HEK293T (cell line): Measurements from ENCODE around the gene MYO18B.

Source experiments
- CTCF ChIA-PET: fragments of 350-600 bp; formaldehyde crosslinking; extraction: SDS; loops from one replicate; lab custom pipeline; 2021; ENCODE audit warnings: antibody characterized with exemption, inconsistent platforms; lab: Yijun Ruan, JAX
- POLR2A ChIA-PET: fragments of 350-600 bp; formaldehyde crosslinking; extraction: SDS; loops from one replicate; lab custom pipeline; 2020; ENCODE audit warnings: antibody characterized with exemption, inconsistent platforms; lab: Yijun Ruan, JAX
- DNase-seq: peaks from one replicate; pipeline ENCODE4 v3.0.0; 2012; ENCODE audit warnings: mixed read lengths; ENCODE audit errors: extremely low spot score
- ARNT ChIP-seq: fragments of 450-650 bp; IDR thresholded peaks from 2 replicates; pipeline ENCODE4 v1.6.1; 2017; ENCODE audit warnings: mild to moderate bottlenecking
- BHLHE40 ChIP-seq: fragments of 450-650 bp; IDR thresholded peaks from 2 replicates; pipeline ENCODE4 v1.6.1; 2016; ENCODE audit warnings: mild to moderate bottlenecking, moderate library complexity, borderline replicate concordance
- CTBP1 ChIP-seq: fragments of 450-650 bp; IDR thresholded peaks from 2 replicates; pipeline ENCODE4 v1.6.1; 2016; ENCODE audit warnings: borderline replicate concordance
- ELF4 ChIP-seq: fragments of 450-650 bp; IDR thresholded peaks from 2 replicates; pipeline ENCODE4 v1.6.1; 2017; ENCODE audit warnings: antibody characterized with exemption
- FOXA1 ChIP-seq: fragments of 450-650 bp; IDR thresholded peaks from 2 replicates; pipeline ENCODE4 v1.6.1; 2016; ENCODE audit warnings: mild to moderate bottlenecking
- FOXK2 ChIP-seq: fragments of 450-650 bp; IDR thresholded peaks from 2 replicates; pipeline ENCODE4 v1.6.1; 2016; ENCODE audit warnings: mild to moderate bottlenecking
- FOXM1 ChIP-seq: fragments of 450-650 bp; IDR thresholded peaks from 2 replicates; pipeline ENCODE4 v1.6.1; 2017; ENCODE audit warnings: mild to moderate bottlenecking, borderline replicate concordance
- HDGF ChIP-seq: fragments of 450-650 bp; IDR thresholded peaks from 2 replicates; pipeline ENCODE4 v1.6.1; 2017; ENCODE audit warnings: antibody characterized with exemption, borderline replicate concordance
- L3MBTL2 ChIP-seq: fragments of 450-650 bp; conservative IDR thresholded peaks from 2 replicates; pipeline ENCODE4 v1.6.1; 2016; ENCODE audit warnings: mild to moderate bottlenecking
- LEF1 ChIP-seq: fragments of 450-650 bp; IDR thresholded peaks from 2 replicates; pipeline ENCODE4 v1.6.1; 2017; ENCODE audit warnings: mild to moderate bottlenecking, borderline replicate concordance
- NFRKB ChIP-seq: fragments of 450-650 bp; IDR thresholded peaks from 2 replicates; pipeline ENCODE4 v1.6.1; 2016; ENCODE audit warnings: mild to moderate bottlenecking, moderate library complexity
- PKNOX1 ChIP-seq: fragments of 450-650 bp; IDR thresholded peaks from 2 replicates; pipeline ENCODE4 v1.6.1; 2016
- SP1 ChIP-seq: fragments of 450-650 bp; IDR thresholded peaks from 2 replicates; pipeline ENCODE4 v1.6.1; 2017
- SUZ12 ChIP-seq: fragments of 450-650 bp; IDR thresholded peaks from 2 replicates; pipeline ENCODE4 v1.6.1; 2016; ENCODE audit warnings: mild to moderate bottlenecking
- TARDBP ChIP-seq: fragments of 450-650 bp; IDR thresholded peaks from 2 replicates; pipeline ENCODE4 v1.6.1; 2016
- ZNF384 ChIP-seq: fragments of 450-650 bp; IDR thresholded peaks from 2 replicates; pipeline ENCODE4 v1.6.1; 2016

The MYO18B gene

GRCh38 chr22:25908212-25908611 lies 166.2 kb downstream of the MYO18B start:
- TF ChIP-seq CTBP1 = no peak
- TF ChIP-seq FOXA1 = no peak
- TF ChIP-seq ZNF384 = no peak
- no peak for TF ChIP-seq FOXK2
- TF ChIP-seq NFRKB = no peak
- no peak for TF ChIP-seq LEF1
- TF ChIP-seq ELF4 = no peak
- TF ChIP-seq SP1 = no peak
- no peak for TF ChIP-seq HDGF
- TF ChIP-seq FOXM1 = no peak
- no peak for TF ChIP-seq BHLHE40
- no peak for TF ChIP-seq TARDBP
- TF ChIP-seq SUZ12 = no peak
- TF ChIP-seq ARNT = no peak
- no peak for TF ChIP-seq PKNOX1
- POLR2A ChIA-PET = no interaction called here
- no peak for DNase-seq
- CTCF ChIA-PET = no interaction called here

GRCh38 chr22:25908755-25909154 lies 166.8 kb downstream of the MYO18B start:
- DNase-seq = no peak
- ChIA-PET CTCF (no interaction called here), POLR2A (no interaction called here)
- no peak for TF ChIP-seq FOXA1
- TF ChIP-seq L3MBTL2 = no peak
- TF ChIP-seq ZNF384 = no peak

- TF ChIP-seq ARNT (no peak), SP1 (no peak), TARDBP (no peak), FOXA1 (no peak), BHLHE40 (no peak), ELF4 (no peak), CTBP1 (no peak), HDGF (no peak), ZNF384 (no peak), FOXM1 (no peak), NFRKB (no peak), PKNOX1 (no peak), LEF1 (no peak), SUZ12 (no peak), FOXK2 (no peak), L3MBTL2 (no peak)
- POLR2A ChIA-PET = no interaction called here
- CTCF ChIA-PET = no interaction called here
- DNase-seq = no peak
These were observed 167.8 kb downstream of the MYO18B start for GRCh38 chr22:25909614-25910387.

- DNase-seq = no peak
- CTCF ChIA-PET = no interaction called here
- TF ChIP-seq PKNOX1 = no peak
- TF ChIP-seq NFRKB = no peak
- TF ChIP-seq BHLHE40 = no peak
- TF ChIP-seq LEF1 = no peak
- TF ChIP-seq HDGF = no peak
- TF ChIP-seq L3MBTL2 = no peak
- TF ChIP-seq ARNT = no peak
- no peak for TF ChIP-seq SUZ12
- no peak for TF ChIP-seq SP1
- TF ChIP-seq FOXM1 = no peak
- TF ChIP-seq TARDBP = no peak
- no peak for TF ChIP-seq ELF4
- no peak for TF ChIP-seq CTBP1
- TF ChIP-seq ZNF384 = no peak
- TF ChIP-seq FOXK2 = no peak
- TF ChIP-seq FOXA1 = no peak
- POLR2A ChIA-PET = no interaction called here
These were observed 169.4 kb downstream of the MYO18B start for GRCh38 chr22:25911243-25911972.

GRCh38 chr22:25919452-25919851 lies 177.5 kb downstream of the MYO18B start:
- ChIA-PET POLR2A (no interaction called here), CTCF (interaction anchor here (0.7 kb wide), 1 partner anchor 104 kb away, joined by 3 read pairs; no protein-coding TSS in a partner anchor)
- TF ChIP-seq ZNF384 (no peak), LEF1 (no peak), ELF4 (no peak), PKNOX1 (no peak), SP1 (no peak), CTBP1 (no peak), TARDBP (no peak)
- no peak for DNase-seq
